Right atrium auricular region (tissue), 2 donors: ENCODE measurements around the gene EFL1. TPM values are rescaled to one million over a fixed set of nuclear protein-coding genes. Genes with fewer than 3 reads are reported as not detected.

Experiments
- DNase-seq: peaks from one replicate; pipeline ENCODE4 v3.0.0-alpha.2; 2019; ENCODE audit warnings: low spot score
- H3K27ac ChIP-seq, 2 donors: fragments of 200-600 bp; sonication (generic); 1 replicate in 1 of 2; 2 replicates in 1 of 2; pipeline ENCODE4 v1.5.1; 2016 to 2019
- H3K27me3 ChIP-seq, 2 donors: fragments of 200-600 bp; sonication (generic); one replicate each; pipeline versions ENCODE4 v1.5.1 to v1.6.0; 2017 to 2019
- H3K36me3 ChIP-seq: fragments of 200-600 bp; sonication (generic); one replicate; pipeline ENCODE4 v1.5.1; 2016
- H3K4me1 ChIP-seq, 2 donors: fragments of 200-600 bp; sonication (generic); one replicate each; pipeline versions ENCODE4 v1.5.1 to v1.6.0; 2017 to 2019
- H3K4me3 ChIP-seq, 2 donors: fragments of 200-600 bp; sonication (generic); 1 replicate in 1 of 2; 2 replicates in 1 of 2; pipeline ENCODE4 v1.5.1; 2017 to 2019; ENCODE audit warnings: mild to moderate bottlenecking in 1 of 2, moderate library complexity in 1 of 2
- H3K9me3 ChIP-seq, 2 donors: fragments of 200-600 bp; sonication (generic); one replicate each; pipeline ENCODE4 v1.5.1; 2019
- CTCF ChIP-seq, 2 donors: fragments of 200-600 bp; sonication (generic); IDR thresholded peaks; one replicate each; pipeline ENCODE4 v1.5.1; 2019; ENCODE audit warnings: antibody characterized with exemption in 2 of 2
- total RNA-seq, 2 donors: library from RNA; depleted of rRNA; stranded (reverse); fragments of >200 nt; gene quantifications; one replicate each; pipeline ENCODE4 v1.1.0, GENCODE V29; 2016

The EFL1 gene
- total RNA-seq, 2 donors from 2014 or later, result 11.0 to 14.2 TPM

GRCh38 chr15:82181371-82181770 lies 81.2 kb downstream of the EFL1 start:
- Histone ChIP-seq H3K27ac (no peak overlapping the region), H3K9me3 (no peaks in the 10 kb centered on the region), H3K4me3 (no peak overlapping the region), H3K36me3 (no peaks in the 10 kb centered on the region), H3K27me3 (no peaks in the 10 kb centered on the region), H3K4me1 (peaks cover 0 to 23% of the 10 kb centered on the region in 2 donors)
- no peak for DNase-seq
- TF ChIP-seq CTCF (IDR thresholded peaks at IDR 0.05), result no peak

- Histone ChIP-seq H3K9me3 (no peaks in the 10 kb centered on the region), H3K4me3 (no peak overlapping the region), H3K27ac (no peak overlapping the region), H3K36me3 (no peaks in the 10 kb centered on the region), H3K4me1 (peaks cover 0 to 5% of the 10 kb centered on the region in 2 donors), H3K27me3 (no peaks in the 10 kb centered on the region)
- DNase-seq, result no peak
- TF ChIP-seq CTCF (IDR thresholded peaks at IDR 0.05), result no peak
Measured at GRCh38 chr15:82178061-82178460, 84.5 kb downstream of the EFL1 start.

GRCh38 chr15:82177291-82178010 lies 85.1 kb downstream of the EFL1 start:
- DNase-seq, result no peak
- Histone ChIP-seq H3K27ac (no peak overlapping the region), H3K27me3 (no peaks in the 10 kb centered on the region), H3K9me3 (no peaks in the 10 kb centered on the region), H3K4me1 (no peaks in the 10 kb centered on the region), H3K36me3 (no peaks in the 10 kb centered on the region), H3K4me3 (no peak overlapping the region)
- no peak for TF ChIP-seq CTCF (IDR thresholded peaks at IDR 0.05)

GRCh38 chr15:82176542-82176941 lies 86.0 kb downstream of the EFL1 start:
- H3K4me1 ChIP-seq, result no peaks in the 10 kb centered on the region
- H3K36me3 ChIP-seq, result no peaks in the 10 kb centered on the region
- no peak for DNase-seq
- H3K4me3 ChIP-seq, result no peak overlapping the region
- no peaks in the 10 kb centered on the region for H3K9me3 ChIP-seq
- no peak overlapping the region for H3K27ac ChIP-seq
- no peaks in the 10 kb centered on the region for H3K27me3 ChIP-seq
- no peak for TF ChIP-seq CTCF (IDR thresholded peaks at IDR 0.05)

- Histone ChIP-seq H3K36me3 (no peaks in the 10 kb centered on the region), H3K27ac (no peak overlapping the region), H3K4me1 (no peaks in the 10 kb centered on the region), H3K4me3 (no peak overlapping the region), H3K27me3 (no peaks in the 10 kb centered on the region), H3K9me3 (no peaks in the 10 kb centered on the region)
- no peak for TF ChIP-seq CTCF (IDR thresholded peaks at IDR 0.05)
- DNase-seq, result no peak
Measured at GRCh38 chr15:82174471-82175235, 87.9 kb downstream of the EFL1 start.
